Measurements from ENCODE around the gene FCHSD1. TPM values are rescaled to one million over a fixed set of nuclear protein-coding genes. Genes with fewer than 3 reads are reported as not detected.

The FCHSD1 gene
- total RNA-seq, 1 experiment from 2014 or later: 23.1 TPM

DNA sequence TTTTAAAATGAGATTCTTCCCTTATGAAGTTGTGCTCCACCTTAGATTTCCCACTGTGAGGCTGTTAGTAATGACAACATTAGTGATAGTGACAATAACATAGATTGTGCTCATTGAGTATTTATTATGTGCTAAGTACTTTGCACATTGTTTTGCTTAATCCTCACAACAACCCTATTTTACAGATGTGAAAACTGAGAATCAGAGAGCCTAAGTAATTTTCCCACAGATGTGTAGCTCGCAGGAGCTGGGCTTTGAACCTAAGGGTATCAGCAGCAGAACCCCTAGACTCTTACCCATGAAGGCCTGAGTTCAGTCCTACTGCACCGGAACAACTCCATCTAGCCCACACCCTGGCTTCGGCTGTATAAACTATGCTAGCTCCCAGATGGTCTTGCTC is 46.4 kb upstream of the FCHSD1 start:
- Histone ChIP-seq H2BK120ac (ENCODE audit: low read depth, low read length, poor library complexity, severe bottlenecking) (no peak overlapping the region), H3K23me2 (ENCODE audit: insufficient read length, low read depth, low read length, poor library complexity, severe bottlenecking) (peaks cover 4% of the 10 kb centered on the region), H3K27me3 (ENCODE audit: insufficient read depth, low read length) (no peaks in the 10 kb centered on the region; the same call in 1 of the 2 replicates), H4K8ac (replicated peaks; ENCODE audit: insufficient read length, low read depth, low read length) (no peak overlapping the region), H3K4me1 (ENCODE audit: insufficient read depth, low read length) (peaks cover 4% of the 10 kb centered on the region; the same call in 1 of the 2 replicates), H3K79me1 (ENCODE audit: insufficient read depth, low read depth, low read length, poor library complexity, severe bottlenecking) (no peaks in the 10 kb centered on the region), H3K18ac (ENCODE audit: insufficient read length, low read depth, low read length) (no peak overlapping the region), H2BK15ac (ENCODE audit: low read depth, low read length) (no peak overlapping the region), H3K56ac (ENCODE audit: insufficient read length, low read depth, low read length) (no peak overlapping the region), H3K79me2 (ENCODE audit: insufficient read depth, low read length) (no peaks in the 10 kb centered on the region), H3K9me3 (ENCODE audit: control insufficient read depth, low read depth, low read length) (no peaks in the 10 kb centered on the region), H3K4me2 (ENCODE audit: insufficient read depth, insufficient read length, low read length) (no peak overlapping the region), H2AFZ (ENCODE audit: low read length) (no peak overlapping the region), H4K91ac (ENCODE audit: insufficient read length, low read depth, low read length) (no peak overlapping the region), H2BK5ac (ENCODE audit: insufficient read length, low read length) (no peak overlapping the region), H2BK12ac (ENCODE audit: insufficient read length, low read depth, low read length) (no peak overlapping the region), H3K14ac (ENCODE audit: insufficient read depth, low read length) (no peak overlapping the region), H3T11ph (ENCODE audit: low read length) (no peak overlapping the region), H4K5ac (ENCODE audit: insufficient read length, low read depth, low read length) (no peak overlapping the region), H3K23ac (ENCODE audit: insufficient read length, low read depth, low read length) (no peak overlapping the region), H4K20me1 (ENCODE audit: control insufficient read depth, insufficient read depth, insufficient read length) (no peaks in the 10 kb centered on the region), H3K9ac (ENCODE audit: extremely low read depth, insufficient read length, low read length) (no peak overlapping the region), H3K4ac (ENCODE audit: low read depth, low read length) (no peak overlapping the region), H2AK5ac (ENCODE audit: insufficient read length, low read length) (no peak overlapping the region), H2BK20ac (ENCODE audit: low read depth, low read length, poor library complexity, severe bottlenecking) (no peak overlapping the region), H3K27ac (ENCODE audit: insufficient read length, low read depth, low read length) (no peak overlapping the region)
- no peaks in the 10 kb centered on the region for H3K36me3 Mint-ChIP-seq (ENCODE audit: insufficient read depth in 1 of 3, low read depth in 3 of 3)
- TF ChIP-seq, protein P1, sequence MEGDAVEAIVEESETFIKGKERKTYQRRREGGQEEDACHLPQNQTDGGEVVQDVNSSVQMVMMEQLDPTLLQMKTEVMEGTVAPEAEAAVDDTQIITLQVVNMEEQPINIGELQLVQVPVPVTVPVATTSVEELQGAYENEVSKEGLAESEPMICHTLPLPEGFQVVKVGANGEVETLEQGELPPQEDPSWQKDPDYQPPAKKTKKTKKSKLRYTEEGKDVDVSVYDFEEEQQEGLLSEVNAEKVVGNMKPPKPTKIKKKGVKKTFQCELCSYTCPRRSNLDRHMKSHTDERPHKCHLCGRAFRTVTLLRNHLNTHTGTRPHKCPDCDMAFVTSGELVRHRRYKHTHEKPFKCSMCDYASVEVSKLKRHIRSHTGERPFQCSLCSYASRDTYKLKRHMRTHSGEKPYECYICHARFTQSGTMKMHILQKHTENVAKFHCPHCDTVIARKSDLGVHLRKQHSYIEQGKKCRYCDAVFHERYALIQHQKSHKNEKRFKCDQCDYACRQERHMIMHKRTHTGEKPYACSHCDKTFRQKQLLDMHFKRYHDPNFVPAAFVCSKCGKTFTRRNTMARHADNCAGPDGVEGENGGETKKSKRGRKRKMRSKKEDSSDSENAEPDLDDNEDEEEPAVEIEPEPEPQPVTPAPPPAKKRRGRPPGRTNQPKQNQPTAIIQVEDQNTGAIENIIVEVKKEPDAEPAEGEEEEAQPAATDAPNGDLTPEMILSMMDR (conservative IDR thresholded peaks at IDR 0.05): no peak
- H3K27ac Mint-ChIP-seq: no peak overlapping the region
- no peaks in the 10 kb centered on the region for H3K9me3 Mint-ChIP-seq
- H3K4me1 Mint-ChIP-seq: peaks cover 30 to 35% of the 10 kb centered on the region in 2 experiments
- no peak for DNase-seq
- peaks cover 43% of the 10 kb centered on the region for H3K27me3 Mint-ChIP-seq (ENCODE audit: low read depth)
- H3K4me3 Mint-ChIP-seq: no peak overlapping the region
- no CpG with 5 or more reads among the region's 3 CpGs for WGBS (ENCODE audit: extremely low coverage, insufficient read length, low lambda C conversion rate)
